Stimulated activated CD8-positive, alpha-beta memory T cell treated with anti-CD3 and anti-CD28 coated beads, Interleukin-7, amount 100 ng/mL, for 4 hours (primary cell): ENCODE measurements around the gene GNAI3.

Experiments
- DNase-seq, 2 donors: peaks; one replicate each; pipeline ENCODE4 v3.0.0-alpha.2; 2020; ENCODE audit warnings: low read depth in 2 of 2

GNAI3 gene

GRCh38 chr1:109637446-109637845 lies 89.0 kb downstream of the GNAI3 start:
- no peak for DNase-seq

- DNase-seq = no peak
Observed at GRCh38 chr1:109639063-109639840, 90.8 kb downstream of the GNAI3 start.

- DNase-seq = no peak
Observed at GRCh38 chr1:109639841-109640184, 91.4 kb downstream of the GNAI3 start.

DNA sequence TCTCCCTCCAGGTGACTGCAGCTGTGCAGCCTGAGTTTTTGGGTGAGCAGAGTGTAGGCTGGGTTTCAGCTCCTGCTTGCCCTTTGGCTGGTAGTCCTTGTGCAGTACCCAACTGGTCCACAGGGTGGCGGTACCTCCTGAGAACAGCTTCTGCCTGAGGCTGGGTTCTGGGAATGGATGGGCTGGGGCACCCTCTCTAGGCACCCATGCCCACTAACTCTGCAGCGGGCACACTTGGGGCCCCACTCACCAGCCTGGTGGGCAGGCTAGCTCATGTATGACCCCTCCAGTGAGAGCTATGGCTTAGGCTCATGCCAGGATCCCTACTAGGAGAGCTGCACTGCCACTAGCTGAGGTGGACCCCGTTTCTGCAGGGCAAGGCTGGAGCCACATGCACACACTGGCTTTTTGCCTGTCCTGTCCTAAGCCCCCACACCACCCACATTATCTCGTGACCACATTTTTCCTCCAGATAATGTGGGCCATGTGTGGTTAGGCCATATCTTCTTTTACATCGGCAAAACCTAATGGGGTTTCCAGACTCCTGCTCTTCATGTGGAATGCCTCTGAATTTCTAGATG lies 92.0 kb downstream of the GNAI3 start:
- DNase-seq = peak; percentile 69 to 81

DNA sequence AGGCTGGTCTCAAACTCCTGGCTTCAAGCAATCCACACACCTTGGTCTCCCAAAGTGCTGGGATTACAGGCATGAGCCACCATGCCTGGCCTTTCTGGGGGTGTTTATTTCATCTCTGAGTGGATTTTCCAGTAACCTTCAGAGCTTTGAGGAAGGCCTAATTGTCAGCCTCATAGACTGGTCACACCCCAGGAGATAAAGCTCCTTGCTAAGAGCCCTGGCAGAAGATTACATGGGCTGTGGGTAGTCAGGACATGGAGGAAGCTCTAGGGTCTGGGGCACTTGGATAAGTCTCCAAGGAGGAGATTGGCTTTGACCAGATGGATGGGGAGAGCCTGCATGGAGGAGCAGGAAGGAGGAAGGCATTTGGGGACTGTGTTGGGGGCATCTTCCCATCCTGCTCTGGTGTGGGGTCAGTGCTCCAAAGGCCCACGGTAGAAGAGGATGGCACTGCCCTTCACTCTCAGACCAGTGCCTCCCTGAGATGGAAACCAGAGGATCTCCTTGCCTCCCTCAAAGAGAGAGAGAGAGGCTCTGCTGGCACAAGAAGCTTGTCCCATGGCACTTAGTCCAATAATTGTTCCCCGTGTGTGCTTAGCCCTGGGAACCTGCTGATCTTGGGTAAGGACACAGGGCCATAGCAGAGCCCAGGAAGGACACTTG lies 92.8 kb downstream of the GNAI3 start:
- no peak for DNase-seq

DNA sequence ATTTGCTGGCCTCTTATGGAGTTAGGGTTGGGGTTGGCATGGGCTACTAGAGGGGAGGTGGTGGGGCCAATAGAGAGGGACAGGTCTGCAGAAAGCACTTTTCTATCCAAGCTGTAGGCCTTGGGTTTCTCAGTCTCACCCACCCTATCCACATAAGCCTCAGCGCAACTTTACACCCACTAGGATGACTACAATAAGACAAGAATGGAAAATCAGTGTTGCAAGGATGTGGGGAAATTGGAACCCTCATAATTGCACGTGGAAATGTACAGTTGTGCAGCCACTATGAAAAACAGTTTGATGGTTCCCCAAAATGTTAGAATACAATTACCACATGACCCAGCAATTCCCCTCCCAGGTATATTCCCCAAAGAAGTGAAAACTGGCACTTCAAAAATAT lies 93.4 kb downstream of the GNAI3 start:
- no peak for DNase-seq

DNA sequence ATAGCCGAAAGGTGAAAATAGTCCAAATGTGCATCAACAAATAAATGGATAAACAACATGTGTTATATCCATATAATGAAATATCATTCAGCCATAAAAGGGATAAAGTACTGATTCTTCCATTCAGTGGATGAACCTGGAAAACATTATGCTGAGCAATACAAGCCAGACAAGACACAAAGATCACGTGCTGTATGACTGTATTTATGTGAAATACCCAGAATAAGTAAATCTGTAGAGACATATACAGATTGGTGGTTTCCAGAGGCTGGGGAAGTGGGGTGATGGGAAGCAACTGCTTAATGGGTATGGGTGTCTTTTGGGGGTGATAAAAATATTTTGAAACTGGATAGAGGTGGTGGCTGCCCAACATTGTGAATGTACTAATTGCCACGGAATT lies 94.2 kb downstream of the GNAI3 start:
- no peak for DNase-seq

- DNase-seq = peak; percentile 73 to 75
Observed at GRCh38 chr1:109643385-109644230, 95.2 kb downstream of the GNAI3 start.

- DNase-seq = no peak
Observed at GRCh38 chr1:109644670-109645069, 96.3 kb downstream of the GNAI3 start.

- DNase-seq = no peak
Observed at GRCh38 chr1:109649491-109649914, 101.1 kb downstream of the GNAI3 start.

GRCh38 chr1:109650609-109651008 lies 102.2 kb downstream of the GNAI3 start:
- no peak for DNase-seq

GRCh38 chr1:109652402-109652801 lies 104.0 kb downstream of the GNAI3 start:
- DNase-seq = no peak

GRCh38 chr1:109653306-109653705 lies 104.9 kb downstream of the GNAI3 start:
- DNase-seq = no peak

- DNase-seq = no peak
Observed at GRCh38 chr1:109654519-109654918, 106.1 kb downstream of the GNAI3 start.

DNA sequence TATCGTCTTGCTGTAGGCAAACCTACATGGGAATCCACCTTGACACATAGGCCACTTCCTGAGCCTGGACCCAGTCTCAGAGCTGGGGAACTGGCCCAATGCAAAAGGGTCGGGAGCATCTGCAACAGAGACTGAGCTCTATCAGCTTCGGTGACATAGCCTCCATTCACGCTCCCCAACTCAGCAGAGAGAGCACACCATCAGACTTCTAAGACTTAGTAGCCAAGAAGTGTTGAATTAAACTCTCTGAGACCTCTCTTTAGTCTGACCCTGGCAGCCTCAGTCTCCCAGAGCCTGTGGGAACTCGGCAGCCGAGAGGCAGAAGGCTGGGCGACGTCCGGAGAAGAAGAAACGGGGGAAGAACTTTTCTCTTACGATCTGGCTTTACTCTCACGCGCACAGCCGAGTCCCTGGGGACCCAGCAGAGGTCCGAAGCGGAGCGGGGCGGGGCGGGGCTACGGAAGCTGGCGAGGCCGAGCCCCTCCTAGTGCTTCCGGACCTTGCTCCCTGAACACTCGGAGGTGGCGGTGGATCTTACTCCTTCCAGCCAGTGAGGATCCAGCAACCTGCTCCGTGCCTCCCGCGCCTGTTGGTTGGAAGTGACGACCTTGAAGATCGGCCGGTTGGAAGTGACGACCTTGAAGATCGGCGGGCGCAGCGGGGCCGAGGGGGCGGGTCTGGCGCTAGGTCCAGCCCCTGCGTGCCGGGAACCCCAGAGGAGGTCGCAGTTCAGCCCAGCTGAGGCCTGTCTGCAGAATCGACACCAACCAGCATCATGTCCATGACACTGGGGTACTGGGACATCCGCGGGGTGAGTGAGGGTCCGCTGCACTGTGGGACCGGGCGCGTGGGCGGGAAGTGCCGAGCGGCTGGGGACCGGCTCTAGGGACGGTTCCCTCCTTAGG lies 107.5 kb downstream of the GNAI3 start, which contains the start of gene GSTM4:
GSTM4 (plus strand) TSS at position 485 of the 905 bp plus-strand sequence; CDS start at position 776, 291 bp downstream.
- DNase-seq = peak; percentile 13 to 55

DNA sequence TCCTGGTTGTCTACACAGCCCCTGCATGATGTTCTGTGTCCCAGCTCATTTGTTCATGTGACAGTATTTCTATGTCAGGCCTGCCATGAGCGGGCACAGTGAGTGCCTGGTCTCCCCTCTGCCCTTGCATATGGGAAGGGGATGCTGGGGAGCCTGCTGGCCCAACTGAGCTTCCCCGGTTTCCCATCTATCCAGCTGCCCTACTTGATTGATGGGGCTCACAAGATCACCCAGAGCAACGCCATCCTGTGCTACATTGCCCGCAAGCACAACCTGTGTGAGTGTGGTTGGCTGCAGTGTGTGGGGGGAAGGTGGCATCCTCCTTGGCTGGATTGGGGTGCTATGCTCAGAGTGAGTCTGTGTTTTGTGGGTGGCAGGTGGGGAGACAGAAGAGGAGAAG lies 109.0 kb downstream of the GNAI3 start:
- no peak for DNase-seq

DNA sequence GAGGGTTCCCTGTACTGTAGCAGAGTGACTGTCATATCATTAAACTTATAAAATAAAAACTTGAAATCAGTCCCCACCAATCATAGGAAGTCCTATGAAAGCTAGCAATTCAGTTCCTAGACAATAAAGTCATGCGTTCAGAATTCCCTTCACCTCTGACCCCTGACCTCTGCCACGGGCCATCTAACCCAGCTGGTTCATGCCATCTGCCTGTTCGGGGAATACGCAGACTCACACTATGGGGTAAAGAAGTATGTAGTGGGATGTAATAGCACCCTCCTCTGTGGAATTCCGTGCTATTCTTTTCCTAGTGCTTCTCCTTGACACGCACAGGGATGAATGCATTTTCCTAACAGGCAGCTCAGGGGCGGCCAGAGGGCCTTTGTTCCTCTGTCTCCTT lies 109.6 kb downstream of the GNAI3 start:
- DNase-seq = no peak

DNA sequence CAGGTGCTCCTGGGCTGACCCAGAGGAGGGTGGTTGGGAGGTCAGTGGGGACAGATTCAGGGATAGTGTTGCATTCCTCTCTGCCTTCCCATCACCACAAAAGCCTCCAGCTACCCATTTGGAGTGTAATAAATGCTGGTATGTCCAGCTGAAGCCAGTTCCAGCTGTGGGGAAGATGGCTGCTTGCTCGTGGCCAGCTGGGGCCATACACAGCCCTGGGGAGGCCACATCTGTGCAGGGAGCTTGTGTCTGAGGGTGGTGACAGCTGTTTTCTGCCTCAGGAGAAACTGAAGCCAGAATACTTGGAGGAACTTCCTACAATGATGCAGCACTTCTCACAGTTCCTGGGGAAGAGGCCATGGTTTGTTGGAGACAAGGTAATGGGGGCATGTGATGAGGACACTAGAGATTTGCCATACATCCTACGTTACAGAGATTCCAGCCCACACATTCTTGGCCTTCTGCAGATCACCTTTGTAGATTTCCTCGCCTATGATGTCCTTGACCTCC lies 110.2 kb downstream of the GNAI3 start:
- DNase-seq = no peak

DNA sequence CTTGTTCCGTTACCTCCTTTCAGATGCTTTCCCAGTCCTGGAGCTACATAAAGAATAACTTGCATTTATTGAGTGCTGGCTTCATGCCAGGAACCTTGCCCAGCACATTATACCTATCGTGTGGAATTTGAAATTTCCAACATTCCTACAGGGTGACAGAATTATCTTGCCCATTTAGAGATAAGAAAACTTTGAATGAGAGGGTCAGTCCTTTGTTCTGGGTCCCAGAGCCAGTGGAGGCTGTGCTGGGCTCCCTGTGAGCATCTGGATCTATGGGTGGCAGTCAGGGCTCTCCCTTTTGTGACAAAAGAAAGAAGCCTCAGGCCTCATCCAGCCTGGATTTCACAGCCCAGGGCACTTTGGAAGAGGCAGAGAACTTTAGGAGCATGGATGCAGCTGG lies 110.7 kb downstream of the GNAI3 start:
- DNase-seq = no peak

- DNase-seq = no peak
Observed at GRCh38 chr1:109659997-109660690, 111.7 kb downstream of the GNAI3 start.
